GM19240 (cell line): ENCODE results near the gene STAC.
"Not testable (repeated sequence)": the region's sequence is repeated elsewhere in the genome, so short reads cannot be mapped to it uniquely, and the experiment has no call there.

Source experiments
- DNase-seq: peaks from one replicate; pipeline ENCODE4 v3.0.0; 2011; ENCODE audit warnings: low spot score; ENCODE audit not compliant: insufficient read length

STAC gene

DNA sequence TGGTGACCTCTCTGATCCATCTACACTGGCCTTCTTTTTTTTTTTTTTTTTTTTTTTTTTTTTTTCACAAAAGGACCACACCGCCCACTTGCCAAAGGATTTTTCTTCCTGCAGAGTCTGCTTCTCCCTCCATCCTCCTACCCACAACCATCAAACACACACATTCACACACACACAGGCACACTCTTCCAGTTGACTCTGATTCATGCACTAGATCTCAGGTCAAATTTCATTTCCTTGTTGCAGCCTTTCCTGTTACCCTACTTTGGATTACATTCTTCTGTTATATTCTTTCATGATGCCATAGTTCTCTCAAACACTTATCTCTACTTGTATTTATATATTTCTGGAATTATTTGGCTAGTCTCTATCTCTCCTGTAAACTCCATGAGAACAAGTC lies 133.9 kb downstream of the STAC start:
- DNase-seq, result no peak

DNA sequence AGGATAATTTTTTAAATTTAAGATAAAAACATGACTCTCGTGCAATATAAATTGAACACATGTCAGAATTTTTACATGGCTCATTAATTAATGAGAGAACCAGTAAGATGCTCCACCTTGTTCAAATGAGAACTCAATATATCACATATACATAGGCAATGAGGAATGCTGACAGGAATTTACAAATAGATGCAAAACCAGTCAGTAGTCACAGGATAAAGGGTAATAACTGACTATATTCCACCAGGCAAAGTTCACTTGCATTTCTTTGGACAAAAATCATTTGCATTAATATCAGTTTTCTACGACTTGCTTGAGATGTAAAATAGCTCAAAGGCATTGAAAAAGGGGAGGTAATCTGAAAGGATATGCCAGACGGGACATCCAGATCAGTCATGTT lies 139.4 kb downstream of the STAC start:
- DNase-seq, result no peak

DNA sequence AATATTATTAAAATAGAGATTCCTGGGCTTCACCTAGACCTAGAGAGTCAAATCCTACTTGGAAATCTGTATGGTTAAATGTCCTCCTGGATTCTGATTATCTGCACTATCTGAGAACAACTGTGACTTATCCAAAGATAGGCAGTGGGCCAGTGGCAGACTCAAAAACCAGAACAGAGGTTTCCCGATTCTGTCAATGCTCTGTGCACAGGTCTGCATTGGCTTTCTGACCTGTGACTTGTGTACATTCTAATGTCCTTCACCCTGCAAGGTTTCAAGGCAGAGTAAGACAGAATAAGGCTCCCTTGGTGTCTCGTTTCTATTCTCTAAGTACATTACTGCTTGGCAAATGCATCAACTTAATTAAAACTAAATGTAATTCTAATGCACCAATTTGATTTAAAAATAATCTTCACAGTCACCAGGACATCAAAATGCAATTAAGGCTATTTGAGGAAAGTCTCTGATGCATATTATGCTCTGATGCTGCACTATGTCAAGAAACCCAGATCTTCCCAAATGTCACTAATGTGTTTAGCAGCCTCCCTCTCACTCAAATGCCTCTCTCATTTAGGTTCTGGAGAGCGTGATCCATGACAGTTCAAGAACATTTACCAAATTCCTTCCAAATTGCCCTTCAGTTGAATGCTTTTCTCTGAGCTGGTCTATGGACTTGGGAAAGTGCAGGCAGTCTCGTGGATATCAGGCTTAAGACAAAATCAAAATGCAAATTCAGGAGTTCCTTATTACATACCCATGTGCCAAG lies 140.1 kb downstream of the STAC start:
- no peak for DNase-seq

DNA sequence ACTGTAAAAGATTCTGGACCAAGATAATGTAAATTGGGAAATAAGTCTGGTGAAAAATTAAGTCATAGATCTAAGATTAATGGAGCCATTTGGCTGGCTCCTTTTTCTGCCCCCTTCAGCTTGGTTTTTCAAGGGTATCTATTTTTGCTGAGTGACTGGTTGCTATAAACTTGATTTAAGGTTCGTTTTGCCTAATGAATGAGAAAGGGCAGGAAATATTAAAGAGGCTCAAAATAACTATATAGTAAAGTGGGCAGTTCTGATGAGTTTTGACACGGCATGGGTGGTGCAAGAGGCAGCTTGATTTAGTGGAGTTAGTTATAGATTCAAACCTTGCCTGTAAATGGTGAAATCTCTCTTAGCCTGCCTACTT lies 140.7 kb downstream of the STAC start:
- no peak for DNase-seq

DNA sequence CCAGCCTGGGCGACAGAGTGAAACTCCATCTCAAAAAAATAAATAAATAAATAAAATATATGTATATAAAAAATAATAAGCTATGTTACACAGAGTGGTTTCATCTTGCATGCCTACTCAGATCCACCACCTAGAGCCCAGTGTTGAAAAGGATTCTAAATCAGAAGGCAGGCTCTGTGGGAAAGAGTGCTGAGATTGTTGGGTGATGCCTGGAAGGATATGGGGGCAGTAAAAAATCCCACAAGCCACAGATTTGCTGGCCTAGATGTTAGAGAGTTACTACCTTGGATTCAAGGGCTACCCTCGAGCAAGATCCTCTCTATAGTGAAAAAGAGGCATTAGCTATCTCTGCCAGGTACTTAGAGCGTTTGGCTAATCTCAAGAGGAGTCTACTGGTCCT lies 144.3 kb downstream of the STAC start:
- DNase-seq, result no peak

DNA sequence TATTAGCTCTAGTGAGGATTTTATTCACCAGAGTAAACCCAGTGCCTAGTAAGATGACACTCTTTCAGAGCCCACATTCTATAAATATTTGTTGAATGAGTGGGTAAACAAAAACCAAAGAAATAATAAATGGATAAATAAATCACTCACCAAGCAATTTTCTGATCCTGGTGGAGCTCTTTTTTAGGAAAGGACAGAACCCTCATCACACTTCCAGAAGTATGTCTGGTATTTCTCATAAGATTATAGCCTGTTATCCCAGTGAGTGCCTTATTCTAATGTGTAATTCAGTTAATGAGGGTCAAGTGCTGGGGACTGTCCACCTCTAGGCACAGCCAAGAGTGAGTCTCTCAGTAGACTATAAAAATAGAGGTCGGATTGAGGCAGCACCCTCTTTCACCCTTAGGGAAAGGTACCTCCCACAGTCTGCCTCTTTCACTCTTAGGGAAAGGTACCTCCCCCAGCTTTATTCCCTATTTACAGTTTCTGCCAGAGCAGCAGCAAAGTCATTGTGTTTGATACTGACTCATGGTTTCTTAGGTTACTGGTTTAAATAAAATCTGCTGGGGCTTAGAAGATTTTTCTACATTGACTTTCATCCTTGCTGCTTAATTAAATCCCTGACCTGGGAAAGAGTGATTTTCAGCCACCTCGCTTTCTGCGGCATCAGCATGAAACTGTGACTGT lies 145.0 kb downstream of the STAC start:
- DNase-seq, result no peak

DNA sequence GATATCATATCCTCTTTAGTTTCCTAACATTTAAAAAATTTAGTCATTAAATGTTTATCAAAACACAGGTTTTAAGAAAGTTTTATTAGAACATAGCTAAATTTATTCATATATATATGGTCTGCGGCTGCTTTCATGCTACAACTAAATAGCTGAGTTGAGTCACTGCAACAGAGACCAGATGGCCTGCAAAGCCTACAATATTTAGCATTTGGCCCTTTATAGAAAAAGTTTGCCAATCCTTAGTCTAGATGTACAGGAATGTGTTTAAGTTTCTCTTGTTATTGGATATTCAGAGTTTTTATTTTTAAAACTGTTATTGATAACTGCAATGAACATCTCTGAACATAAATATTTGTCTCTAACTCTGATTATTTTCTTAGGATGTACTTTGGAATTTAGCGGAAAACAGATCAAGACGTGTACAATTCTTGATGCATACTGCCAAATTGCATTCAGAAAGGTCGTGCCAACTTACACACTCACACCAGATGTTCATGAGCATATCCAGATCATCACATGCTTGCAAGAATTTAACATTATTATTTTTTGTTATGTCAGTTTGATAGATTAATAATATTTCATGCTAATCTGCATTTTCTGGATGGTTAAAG lies 157.9 kb downstream of the STAC start:
- no peak for DNase-seq

DNA sequence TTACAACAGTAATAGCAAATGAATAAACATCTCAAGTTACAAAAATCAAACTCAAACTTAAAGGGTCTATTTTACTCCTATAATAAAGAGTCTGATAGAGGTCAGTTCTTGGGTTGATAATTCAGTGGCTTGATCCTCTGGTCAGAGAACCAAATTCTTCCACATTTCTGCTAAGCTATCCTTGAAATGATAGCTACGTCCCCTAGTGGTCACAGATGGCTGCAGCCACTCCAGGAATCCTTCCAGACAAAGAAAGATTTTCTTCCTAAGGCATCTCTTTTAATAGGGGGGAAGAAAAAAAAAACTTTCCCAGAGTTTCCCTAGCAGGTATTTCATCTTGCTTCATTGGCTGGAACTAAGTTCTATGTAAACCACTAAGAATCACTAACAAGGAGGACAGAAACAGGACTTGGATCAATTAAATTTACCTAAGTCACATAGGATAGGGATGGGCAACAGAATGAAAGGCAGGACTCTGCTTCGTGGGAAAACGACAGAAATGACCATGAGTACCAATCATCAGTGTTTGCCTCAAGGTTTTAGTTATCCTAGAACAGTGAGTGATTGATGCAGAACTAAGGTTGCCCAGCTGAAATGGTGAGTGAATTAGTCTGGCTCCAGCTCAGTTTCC lies 160.7 kb downstream of the STAC start:
- DNase-seq, result no peak

DNA sequence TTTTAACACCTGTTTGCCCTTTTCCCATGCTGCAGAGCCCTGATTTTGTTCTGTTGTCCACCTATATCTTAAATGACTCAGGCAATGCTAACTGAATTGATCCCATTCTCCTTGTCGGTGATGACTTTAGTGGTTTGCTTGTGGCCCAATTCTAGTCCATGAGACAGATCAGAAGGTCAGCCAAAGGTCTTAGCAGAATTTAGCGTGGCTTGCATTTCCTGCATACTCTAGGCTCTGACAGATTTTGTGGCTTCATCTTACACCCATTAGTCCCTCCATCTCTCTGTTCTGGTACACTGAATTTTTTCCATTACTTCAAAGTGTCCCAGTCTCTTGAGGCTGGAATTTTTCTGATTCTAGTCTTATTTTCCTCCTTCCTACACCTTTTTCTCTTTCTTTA lies 161.9 kb downstream of the STAC start:
- no peak for DNase-seq

DNA sequence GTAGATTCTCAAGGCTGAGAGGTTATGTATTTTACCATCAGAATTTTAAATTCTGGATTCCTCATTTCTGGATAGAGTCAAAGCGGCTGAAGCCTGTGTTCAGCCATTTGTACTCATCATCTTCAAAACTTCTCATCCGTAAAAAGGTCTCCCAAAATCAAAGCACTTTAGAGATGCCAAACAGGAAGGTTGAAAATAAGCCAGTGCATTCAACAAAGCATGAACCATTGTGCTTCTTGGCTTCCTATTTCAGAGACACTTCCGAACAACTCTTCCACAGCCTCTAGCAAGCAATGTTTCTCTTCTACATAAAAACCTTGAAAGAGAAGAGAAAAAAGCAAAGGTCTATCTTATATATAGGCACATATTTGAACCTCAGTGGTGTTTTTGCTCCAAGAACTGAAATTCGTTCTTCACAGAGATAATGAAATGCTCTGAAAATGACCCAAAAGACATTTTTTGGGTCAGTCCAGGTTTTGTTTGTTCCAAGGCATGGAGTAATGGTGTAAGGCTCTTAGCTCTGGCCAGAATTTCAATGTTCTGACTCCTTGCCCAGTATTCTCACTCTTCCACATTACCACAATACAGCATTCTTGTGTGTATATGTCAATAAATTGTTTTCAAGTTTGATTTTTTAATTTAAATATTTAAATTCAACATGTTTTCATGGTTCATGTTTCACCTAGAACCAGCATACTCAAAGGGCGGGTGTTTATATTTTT lies 163.1 kb downstream of the STAC start:
- DNase-seq, result no peak

DNA sequence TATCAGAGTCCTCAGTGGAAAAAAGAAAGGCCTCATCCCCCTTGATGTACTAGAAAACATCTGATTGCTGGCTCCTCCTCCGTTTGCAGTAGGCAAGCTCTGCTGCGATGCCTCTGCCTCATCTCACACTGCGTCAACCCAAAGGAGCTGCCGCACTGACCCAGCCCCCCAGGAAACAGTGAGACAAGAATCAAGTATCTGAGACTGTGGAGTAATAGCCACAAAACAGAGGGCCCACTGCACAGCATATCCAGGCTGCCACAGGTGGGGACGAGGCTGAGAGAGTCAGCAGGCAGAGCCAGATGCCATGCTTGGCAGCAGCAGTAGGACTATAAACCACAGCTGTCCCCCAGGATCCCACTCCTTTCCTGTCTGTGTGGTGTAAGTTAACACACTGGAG lies 165.9 kb downstream of the STAC start:
- no peak for DNase-seq

DNA sequence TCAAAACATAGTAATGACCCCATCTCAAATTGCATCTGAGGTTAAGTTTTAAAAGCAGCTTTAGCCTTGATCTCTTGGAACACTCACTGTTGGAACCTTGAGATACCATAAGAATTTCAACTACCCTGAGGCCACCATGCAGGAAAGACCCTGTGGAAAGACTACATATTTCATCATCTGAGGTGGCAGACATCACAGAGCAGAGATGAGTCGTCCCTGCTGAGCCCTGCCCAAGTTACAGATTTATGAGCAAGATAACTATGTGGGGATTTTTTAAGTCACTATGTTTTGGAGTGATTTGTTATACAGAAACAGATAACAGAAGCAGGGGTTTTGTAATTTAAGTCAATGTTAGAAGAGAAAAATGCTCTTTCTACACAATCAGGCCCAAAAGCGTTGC lies 168.4 kb downstream of the STAC start:
- DNase-seq, result no peak

DNA sequence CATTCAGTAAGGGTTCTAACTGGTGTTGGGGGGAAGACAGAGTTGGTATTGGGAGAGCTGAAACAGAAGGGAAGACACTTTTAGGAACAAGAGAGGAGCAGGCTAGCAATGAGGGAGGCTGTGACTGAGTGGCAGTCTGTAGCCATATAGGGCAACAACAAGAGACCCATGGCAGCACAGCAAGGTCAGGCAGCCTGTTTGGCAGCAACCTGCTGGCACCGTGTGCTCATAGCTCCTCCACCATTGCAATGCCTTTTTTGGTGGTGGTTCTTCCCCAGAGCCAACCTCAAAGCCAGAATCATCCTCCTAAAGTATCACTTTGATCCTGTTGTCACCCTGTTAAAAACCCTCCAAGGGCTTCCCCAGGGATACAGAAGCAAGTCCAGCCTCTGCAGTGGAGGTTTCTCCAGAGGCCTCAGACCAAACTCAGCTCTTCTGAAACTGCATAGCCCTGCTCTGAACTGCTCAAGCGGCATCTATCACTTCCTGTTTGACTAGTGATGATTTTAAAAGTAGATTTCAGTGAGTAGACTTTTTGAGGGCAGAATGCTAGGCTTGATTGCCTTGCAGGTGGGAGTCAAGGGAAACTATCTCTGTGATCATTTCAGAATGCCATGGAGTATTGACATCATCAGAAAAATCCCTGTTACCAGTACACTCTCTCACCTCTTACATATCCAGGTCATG lies 176.9 kb downstream of the STAC start:
- DNase-seq, result no peak

DNA sequence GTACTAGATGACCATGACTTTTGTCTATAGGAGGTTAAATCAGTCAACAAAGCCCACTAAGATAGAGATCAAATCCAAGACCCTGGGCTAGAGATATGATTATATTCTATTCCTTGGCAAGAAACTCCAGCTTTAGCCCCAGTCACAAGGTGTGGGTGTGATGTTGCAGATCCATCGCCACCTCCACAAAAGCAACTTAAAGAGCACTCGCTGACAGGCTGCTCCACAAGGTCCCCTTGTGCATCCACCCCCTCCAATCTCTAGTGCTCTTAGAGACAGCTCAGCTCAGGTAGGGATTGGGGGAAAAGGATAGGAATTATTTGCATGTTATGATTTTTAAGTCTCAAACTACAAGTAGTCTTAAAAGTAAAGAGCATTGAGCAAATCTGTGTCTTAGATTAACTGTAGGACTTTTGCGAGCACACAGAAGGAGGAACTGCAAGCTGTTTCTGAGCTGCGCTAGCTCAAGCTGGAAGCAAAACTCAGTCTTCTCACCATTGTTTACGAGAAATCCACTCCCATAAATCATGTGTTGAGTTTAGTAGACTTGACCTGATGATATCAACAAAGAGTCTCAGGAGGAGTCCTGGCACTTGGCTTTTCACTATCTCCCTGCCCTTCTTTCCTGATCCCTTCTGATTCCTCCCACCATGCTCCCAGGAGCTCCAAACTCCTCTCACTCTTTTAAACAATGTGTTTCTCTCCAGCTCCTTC lies 177.6 kb downstream of the STAC start:
- DNase-seq, result no peak

DNA sequence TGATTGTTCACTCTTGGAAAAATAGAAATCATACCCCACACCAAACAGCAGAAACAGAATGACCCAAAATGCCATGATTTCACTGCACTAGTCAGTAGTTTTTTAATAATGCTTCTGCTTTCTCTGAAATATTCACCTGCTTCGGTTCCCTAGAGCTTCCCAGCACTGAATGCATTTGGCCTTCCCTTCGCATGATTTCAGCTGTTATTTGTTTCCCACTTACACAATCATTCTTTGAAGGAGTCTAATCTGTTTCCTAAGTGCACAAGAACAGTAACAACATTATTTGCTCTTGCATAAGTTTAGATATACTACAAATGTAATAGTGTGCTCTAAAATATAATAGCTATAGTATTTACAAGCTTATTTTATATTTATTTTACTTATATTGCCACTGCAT lies 178.7 kb downstream of the STAC start:
- DNase-seq, result no peak

DNA sequence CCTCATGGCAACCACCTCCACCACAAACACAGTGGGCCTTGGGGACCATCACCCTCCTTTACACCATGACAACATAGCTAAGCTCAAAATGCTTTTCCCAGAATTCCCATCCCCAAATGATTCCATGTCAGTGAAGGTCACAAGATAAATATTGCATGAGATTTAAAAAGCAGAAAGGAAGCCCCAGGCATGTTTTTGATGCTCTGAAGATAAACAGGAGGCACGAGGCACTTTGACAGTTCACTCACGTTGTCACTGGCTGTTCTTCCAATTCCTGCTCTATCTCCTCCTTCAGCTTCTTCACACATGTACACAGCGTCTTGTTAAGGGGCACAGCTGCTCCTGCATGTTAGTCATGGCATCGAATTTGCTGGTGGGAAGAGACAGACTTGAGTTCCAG lies 180.4 kb downstream of the STAC start:
- DNase-seq, result no peak

DNA sequence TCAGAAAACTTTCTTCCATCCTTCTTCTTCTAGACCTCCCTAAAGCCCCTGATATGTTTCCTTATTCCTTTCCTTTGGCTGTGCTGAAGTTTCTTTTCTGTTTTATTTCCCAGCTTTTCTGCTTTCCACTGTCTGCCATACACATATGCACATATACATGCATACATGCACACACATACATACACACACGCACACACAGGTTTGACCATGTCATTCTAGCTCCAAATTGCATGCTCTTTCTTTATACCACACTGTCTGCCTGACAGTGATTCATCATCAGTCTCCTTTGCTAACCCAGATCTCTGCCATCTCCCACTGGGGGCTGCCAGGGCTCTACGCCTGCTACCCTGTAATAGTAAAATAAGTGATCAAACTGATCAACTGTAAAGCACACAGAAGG lies 181.3 kb downstream of the STAC start:
- no peak for DNase-seq

DNA sequence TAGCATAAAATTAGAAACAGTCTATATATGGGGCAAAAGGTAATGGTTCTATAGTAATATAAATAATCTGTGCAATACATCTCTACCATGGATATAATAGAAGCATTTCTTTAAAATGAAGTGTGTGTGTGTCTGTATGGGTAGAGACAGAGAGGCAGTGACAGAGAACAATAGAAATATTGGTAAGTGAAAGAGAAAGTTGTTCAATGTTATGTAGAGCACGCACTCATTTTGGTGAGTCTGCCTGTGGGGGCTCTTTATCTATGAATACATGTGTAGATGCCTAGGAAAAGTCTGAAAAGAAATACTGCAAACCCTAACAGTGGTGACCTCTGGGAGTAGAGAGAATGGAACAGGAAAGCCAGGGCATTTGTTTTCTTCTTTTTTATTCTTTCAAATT lies 182.6 kb downstream of the STAC start:
- no peak for DNase-seq

DNA sequence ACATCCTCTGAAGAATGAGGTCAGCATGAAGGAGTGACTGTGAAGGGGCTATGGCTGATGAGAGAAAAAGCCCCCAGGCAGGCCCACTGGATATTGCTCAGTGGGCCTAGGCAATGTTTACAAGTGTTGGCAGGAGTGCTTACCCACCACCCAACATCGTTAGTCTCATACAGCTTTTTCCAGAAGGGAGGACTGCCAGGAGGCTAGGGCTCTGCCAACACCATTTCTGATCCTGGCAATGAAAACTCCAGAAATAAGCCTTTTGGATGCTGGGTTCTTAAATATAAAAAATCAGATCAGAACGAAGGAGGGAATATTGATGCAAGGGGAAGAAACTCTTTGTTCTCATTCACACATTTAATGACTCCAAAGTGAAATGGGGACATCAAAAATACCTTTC lies 194.9 kb downstream of the STAC start:
- DNase-seq, result no peak

DNA sequence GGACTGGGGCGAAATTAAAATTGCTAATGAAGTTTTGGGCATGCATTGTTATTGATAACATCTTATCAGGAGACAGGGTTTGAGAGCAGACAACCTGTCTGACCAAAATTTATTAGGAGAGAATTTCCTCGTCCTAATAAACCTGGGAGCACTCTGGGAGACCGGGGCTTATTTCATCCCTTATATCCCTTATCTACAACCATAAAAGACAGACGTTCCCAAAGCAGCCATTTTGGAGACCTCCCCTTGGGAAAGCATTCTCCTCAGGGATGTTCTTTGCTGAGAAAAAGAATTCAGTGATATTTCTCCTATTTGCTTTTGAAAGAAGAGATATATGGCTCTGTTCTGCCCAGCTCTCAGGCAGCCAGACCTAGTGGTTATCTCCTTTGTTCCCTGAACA lies 198.1 kb downstream of the STAC start:
- DNase-seq, result not testable (repeated sequence)

DNA sequence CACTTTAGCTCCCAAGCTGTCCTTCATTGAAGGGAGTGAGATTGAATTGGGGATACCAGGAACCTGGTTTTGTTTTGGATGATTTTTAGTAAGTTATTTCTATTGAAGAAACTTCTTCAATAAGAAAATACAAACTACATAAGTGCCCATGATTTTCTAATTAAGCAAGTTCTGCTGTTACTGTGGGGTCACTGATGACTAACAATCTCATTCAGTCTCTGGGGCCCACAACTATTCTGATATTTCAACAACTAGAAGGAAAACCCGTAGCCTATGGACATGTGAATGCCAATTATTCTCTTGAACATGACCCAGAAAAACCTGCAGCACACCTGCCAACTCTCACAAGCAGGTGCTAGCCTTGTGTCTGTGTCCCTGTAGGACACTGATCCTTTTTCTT lies 199.4 kb downstream of the STAC start:
- DNase-seq, result no peak
